PC-3 (cell line): ENCODE data around the gene WDR82. TPM values are rescaled to one million over a fixed set of nuclear protein-coding genes. Genes with fewer than 3 reads are reported as not detected.

Source experiments
- ATAC-seq: fragments of 200-7000 bp; cut with Tn5 transposase; 2 replicates; pipeline ENCODE4 v1.9.1; 2020; ENCODE audit warnings: mild to moderate bottlenecking, moderate library complexity
- BruUV-seq: library from RNA; stranded (reverse); fragments of 400-500 nt; replicated peaks from 2 replicates; lab custom pipeline; 2021; lab: Mats Ljungman, UMichigan
- CTCF ChIA-PET: fragments of 300-600 bp; sonication (Branson Sonifier 250); formaldehyde crosslinking; loops from one replicate; lab custom pipeline; 2022; ENCODE audit warnings: antibody characterized with exemption; lab: Charles Lee
- POLR2A ChIA-PET: fragments of 300-600 bp; sonication (Branson Sonifier 250); formaldehyde crosslinking; loops from one replicate; lab custom pipeline; 2022; ENCODE audit warnings: antibody characterized with exemption; ENCODE audit not compliant: unreplicated experiment; lab: Charles Lee
- DNase-seq: peaks from one replicate; pipeline ENCODE4 v3.0.0-alpha.2; 2015
- H2AFZ ChIP-seq: fragments of 300-600 bp; sonication (generic); 2 replicates; pipeline ENCODE4 v1.6.0; 2016; ENCODE audit warnings: antibody characterized with exemption, low read length
- H3F3A ChIP-seq: fragments of 300-600 bp; sonication (generic); one replicate; pipeline ENCODE4 v1.6.0; 2017; ENCODE audit warnings: antibody characterized with exemption, low read length, control low read depth, mild to moderate bottlenecking; ENCODE audit not compliant: unreplicated experiment
- H3K27ac ChIP-seq: fragments of 300-600 bp; sonication (generic); 2 replicates; pipeline ENCODE4 v1.5.1; 2016; ENCODE audit warnings: mild to moderate bottlenecking, low read length
- H3K27me3 ChIP-seq: fragments of 300-600 bp; sonication (generic); 2 replicates; pipeline ENCODE4 v1.6.1; 2016; ENCODE audit warnings: low read length, mixed read lengths
- H3K36me3 ChIP-seq: fragments of 300-600 bp; sonication (generic); 2 replicates; pipeline ENCODE4 v1.6.1; 2016; ENCODE audit warnings: low read depth, mixed run types, low read length, mixed read lengths
- H3K4me1 ChIP-seq: fragments of 300-600 bp; sonication (generic); 2 replicates; pipeline ENCODE4 v1.5.1; 2016; ENCODE audit warnings: low read length; ENCODE audit not compliant: insufficient read depth
- H3K4me2 ChIP-seq: fragments of 300-600 bp; sonication (generic); 2 replicates; pipeline ENCODE4 v1.6.0; 2016; ENCODE audit warnings: low read length
- H3K4me3 ChIP-seq: fragments of 300-600 bp; sonication (generic); 2 replicates; pipeline ENCODE4 v1.5.1; 2016; ENCODE audit warnings: mild to moderate bottlenecking, low read length, mixed read lengths
- H3K79me2 ChIP-seq: fragments of 300-600 bp; sonication (generic); 2 replicates; pipeline ENCODE4 v1.6.1; 2017; ENCODE audit warnings: low read length, mixed read lengths
- H3K9ac ChIP-seq: fragments of 300-600 bp; sonication (generic); 2 replicates; pipeline ENCODE4 v1.6.0; 2016; ENCODE audit warnings: mild to moderate bottlenecking, low read length
- H3K9me2 ChIP-seq: fragments of 300-600 bp; sonication (generic); replicated peaks from 2 replicates; pipeline ENCODE4 v1.6.1; 2016; ENCODE audit warnings: mixed run types, low read length, mixed read lengths
- H3K9me3 ChIP-seq: fragments of 300-600 bp; sonication (generic); 2 replicates; pipeline ENCODE4 v1.6.1; 2016; ENCODE audit warnings: low read length, mixed read lengths
- H4K20me1 ChIP-seq: fragments of 300-600 bp; sonication (generic); 2 replicates; pipeline ENCODE4 v1.6.1; 2016; ENCODE audit warnings: low read length, mixed read lengths
- EZH2 ChIP-seq: fragments of 300-600 bp; sonication (generic); IDR thresholded peaks from one replicate; pipeline ENCODE4 v1.6.1; 2017; ENCODE audit warnings: antibody characterized with exemption, mild to moderate bottlenecking, low read length; ENCODE audit not compliant: unreplicated experiment
- EZH2phosphoT487 ChIP-seq: fragments of 300-600 bp; sonication (generic); IDR thresholded peaks from 2 replicates; pipeline ENCODE4 v1.6.1; 2018; ENCODE audit warnings: mild to moderate bottlenecking, antibody characterized with exemption, low read length, borderline replicate concordance
- intact Hi-C: fragments of 100-400 bp; cut with micrococcal nuclease; formaldehyde crosslinking; loops from 2 replicates; pipeline ENCODE4 v1.9.0; 2023
- total RNA-seq: library from RNA; depleted of rRNA; stranded (reverse); fragments of >200 nt; gene quantifications from 2 replicates; pipeline ENCODE4 v1.2.3, GENCODE V29; 2014
- TF ChIP-seq, protein P1 (sequence below): fragments of 300-600 bp; sonication (generic); conservative IDR thresholded peaks from 2 replicates; pipeline ENCODE4 v1.5.1; 2017; ENCODE audit warnings: antibody characterized with exemption, low read depth, mild to moderate bottlenecking, low read length

Gene WDR82
- total RNA-seq, 1 experiment from 2014 or later = 56.4 TPM

DNA sequence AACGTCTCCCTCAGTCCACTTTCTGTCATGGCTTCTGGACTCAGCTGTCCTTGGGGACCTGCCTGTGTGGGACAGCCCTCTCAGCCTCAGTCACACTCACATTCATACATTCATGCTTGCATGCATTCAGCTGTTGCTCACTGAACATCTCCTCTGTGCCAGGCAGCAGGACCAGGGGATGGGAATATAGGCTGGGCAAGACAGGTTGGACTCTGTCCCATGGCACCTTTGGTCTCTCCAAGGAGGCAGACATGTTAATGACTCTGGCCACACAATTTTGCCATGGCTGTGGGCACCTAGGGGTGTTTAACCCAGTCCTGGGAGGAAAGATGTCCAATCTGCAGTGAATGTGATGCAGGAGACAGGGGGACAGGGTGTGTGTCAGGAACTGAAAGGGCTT is 29.9 kb upstream of the WDR82 start:
- H3K27ac ChIP-seq = no peak overlapping the region
- BruUV-seq = no TSS peak
- no peak overlapping the region for H3K4me2 ChIP-seq
- H3K79me2 ChIP-seq = no peaks in the 10 kb centered on the region
- no peak overlapping the region for H3K9ac ChIP-seq
- H3K9me3 ChIP-seq = no peaks in the 10 kb centered on the region
- TF ChIP-seq, protein P1, sequence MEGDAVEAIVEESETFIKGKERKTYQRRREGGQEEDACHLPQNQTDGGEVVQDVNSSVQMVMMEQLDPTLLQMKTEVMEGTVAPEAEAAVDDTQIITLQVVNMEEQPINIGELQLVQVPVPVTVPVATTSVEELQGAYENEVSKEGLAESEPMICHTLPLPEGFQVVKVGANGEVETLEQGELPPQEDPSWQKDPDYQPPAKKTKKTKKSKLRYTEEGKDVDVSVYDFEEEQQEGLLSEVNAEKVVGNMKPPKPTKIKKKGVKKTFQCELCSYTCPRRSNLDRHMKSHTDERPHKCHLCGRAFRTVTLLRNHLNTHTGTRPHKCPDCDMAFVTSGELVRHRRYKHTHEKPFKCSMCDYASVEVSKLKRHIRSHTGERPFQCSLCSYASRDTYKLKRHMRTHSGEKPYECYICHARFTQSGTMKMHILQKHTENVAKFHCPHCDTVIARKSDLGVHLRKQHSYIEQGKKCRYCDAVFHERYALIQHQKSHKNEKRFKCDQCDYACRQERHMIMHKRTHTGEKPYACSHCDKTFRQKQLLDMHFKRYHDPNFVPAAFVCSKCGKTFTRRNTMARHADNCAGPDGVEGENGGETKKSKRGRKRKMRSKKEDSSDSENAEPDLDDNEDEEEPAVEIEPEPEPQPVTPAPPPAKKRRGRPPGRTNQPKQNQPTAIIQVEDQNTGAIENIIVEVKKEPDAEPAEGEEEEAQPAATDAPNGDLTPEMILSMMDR = no peak
- TF ChIP-seq EZH2phosphoT487 = no peak
- TF ChIP-seq EZH2 = no peak
- H3F3A ChIP-seq = no peaks in the 10 kb centered on the region
- CTCF ChIA-PET = no interaction called here
- DNase-seq (no peak), ATAC-seq (no peak)
- no peaks in the 10 kb centered on the region for H3K9me2 ChIP-seq
- H4K20me1 ChIP-seq = no peaks in the 10 kb centered on the region
- H3K27me3 ChIP-seq = no peaks in the 10 kb centered on the region
- no peaks in the 10 kb centered on the region for H3K36me3 ChIP-seq
- no peak overlapping the region for H2AFZ ChIP-seq
- peaks cover 1% of the 10 kb centered on the region for H3K4me1 ChIP-seq
- H3K4me3 ChIP-seq = no peak overlapping the region
- POLR2A ChIA-PET = no interaction called here
- intact Hi-C loops = no loop called here

DNA sequence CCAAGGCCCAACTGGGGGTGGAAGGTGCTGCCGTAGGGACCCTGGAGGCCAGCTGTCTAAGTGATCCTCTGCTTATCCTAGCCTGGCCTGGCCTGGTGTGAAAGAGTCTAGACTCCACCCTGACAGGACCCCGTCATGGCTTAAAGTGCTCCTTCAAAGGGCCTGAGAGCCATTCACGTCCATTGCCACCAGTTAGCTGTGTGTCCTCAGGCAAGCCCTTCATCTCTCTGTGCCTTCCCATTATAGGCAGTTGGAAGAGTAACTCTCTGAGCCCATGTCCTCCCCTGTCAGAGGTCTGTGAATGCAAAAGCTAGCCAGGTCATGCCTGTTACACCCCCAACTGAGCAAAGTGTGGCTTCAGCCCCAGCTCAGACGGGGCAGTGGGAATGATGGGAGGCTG is 28.5 kb upstream of the WDR82 start:
- Histone ChIP-seq H3K27ac (no peak overlapping the region), H2AFZ (no peak overlapping the region), H3K9me2 (no peaks in the 10 kb centered on the region), H3K79me2 (no peaks in the 10 kb centered on the region), H3F3A (no peaks in the 10 kb centered on the region), H3K4me1 (no peaks in the 10 kb centered on the region), H4K20me1 (no peaks in the 10 kb centered on the region), H3K27me3 (no peaks in the 10 kb centered on the region), H3K36me3 (no peaks in the 10 kb centered on the region), H3K4me3 (no peak overlapping the region), H3K9me3 (no peaks in the 10 kb centered on the region), H3K9ac (no peak overlapping the region), H3K4me2 (no peak overlapping the region)
- ChIA-PET POLR2A (no interaction called here), CTCF (interaction anchor here (0.6 kb wide), 1 partner anchor 36 kb away, joined by 3 read pairs; no protein-coding TSS in a partner anchor)
- BruUV-seq = no TSS peak
- intact Hi-C loops = no loop called here
- no peak for TF ChIP-seq EZH2
- TF ChIP-seq, protein P1 = no peak
- TF ChIP-seq EZH2phosphoT487 = no peak
- ATAC-seq (no peak), DNase-seq (no peak)

DNA sequence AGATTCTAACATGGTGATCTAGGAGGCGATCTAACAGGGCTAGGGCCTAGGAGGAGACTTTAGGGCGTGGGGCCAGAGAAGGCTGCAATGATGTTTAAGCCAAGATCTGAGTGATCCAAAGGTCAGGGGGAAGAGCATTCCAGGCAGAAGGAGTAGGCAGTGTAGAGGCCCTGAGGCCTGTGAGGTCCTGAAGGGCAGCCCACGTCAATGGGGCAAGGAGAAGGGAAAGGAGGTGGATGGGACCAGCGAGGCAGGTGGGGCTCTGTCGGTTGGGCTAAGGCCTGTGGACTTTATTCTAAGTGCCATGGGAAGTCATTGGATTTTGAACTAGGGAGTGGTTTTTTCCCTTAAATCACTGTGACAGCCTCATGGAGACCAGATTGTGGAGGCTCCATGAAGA is 27.5 kb upstream of the WDR82 start:
- Histone ChIP-seq H3K79me2 (no peaks in the 10 kb centered on the region), H3K9me3 (no peaks in the 10 kb centered on the region), H3K27ac (no peak overlapping the region), H3K4me1 (no peaks in the 10 kb centered on the region), H3K9me2 (no peaks in the 10 kb centered on the region), H3K27me3 (no peaks in the 10 kb centered on the region), H3F3A (no peaks in the 10 kb centered on the region), H3K4me3 (no peak overlapping the region), H3K4me2 (no peak overlapping the region), H2AFZ (no peak overlapping the region), H3K36me3 (no peaks in the 10 kb centered on the region), H4K20me1 (no peaks in the 10 kb centered on the region), H3K9ac (no peak overlapping the region)
- POLR2A ChIA-PET = no interaction called here
- BruUV-seq = no TSS peak
- intact Hi-C loops = no loop called here
- CTCF ChIA-PET = no interaction called here
- TF ChIP-seq EZH2phosphoT487 = no peak
- TF ChIP-seq, protein P1 = no peak
- TF ChIP-seq EZH2 = no peak
- no peak for ATAC-seq
- DNase-seq = no peak
